OCI-LY7 (cell line): Measurements from ENCODE around the gene VPS13D. TPM values are rescaled to one million over a fixed set of nuclear protein-coding genes. Genes with fewer than 3 reads are reported as not detected.

Experiments used
- BruUV-seq: library from RNA; stranded (reverse); fragments of 400-500 nt; replicated peaks from 2 replicates; lab custom pipeline; 2021; lab: Mats Ljungman, UMichigan
- CTCF ChIA-PET: fragments of 300-600 bp; sonication (Branson Sonifier 250); formaldehyde crosslinking; loops from one replicate; lab custom pipeline; 2022; ENCODE audit warnings: antibody characterized with exemption; ENCODE audit not compliant: unreplicated experiment; lab: Charles Lee
- POLR2A ChIA-PET: fragments of 300-600 bp; sonication (Branson Sonifier 250); formaldehyde crosslinking; loops from one replicate; lab custom pipeline; 2022; ENCODE audit warnings: antibody characterized with exemption; lab: Charles Lee
- DNase-seq: peaks from one replicate; pipeline ENCODE4 v3.0.0-alpha.2; 2015; ENCODE audit warnings: low spot score
- H2AFZ ChIP-seq: fragments of 200-600 bp; sonication (generic), shearing (Covaris generic); 2 replicates; pipeline ENCODE4 v1.6.1; 2014; ENCODE audit warnings: mild to moderate bottlenecking, antibody characterized with exemption, low read length, moderate library complexity
- H3K27ac ChIP-seq: fragments of 200-600 bp; sonication (generic); 2 replicates; pipeline ENCODE4 v1.5.1; 2014; ENCODE audit warnings: mixed run types, low read depth, mild to moderate bottlenecking, moderate library complexity, low read length, inconsistent platforms; ENCODE audit not compliant: poor library complexity, severe bottlenecking
- H3K36me3 ChIP-seq: fragments of 200-600 bp; sonication (generic); 2 replicates; pipeline ENCODE4 v1.6.1; 2014; ENCODE audit warnings: mild to moderate bottlenecking, antibody characterized with exemption, low read length, moderate library complexity, mixed read lengths; ENCODE audit not compliant: insufficient read depth
- H3K4me1 ChIP-seq: fragments of 200-600 bp; sonication (generic); 2 replicates; pipeline ENCODE4 v1.5.1; 2014; ENCODE audit warnings: mild to moderate bottlenecking, low read length; ENCODE audit not compliant: insufficient read depth, poor library complexity, severe bottlenecking
- H3K4me2 ChIP-seq: fragments of 200-600 bp; sonication (generic); 2 replicates; pipeline ENCODE4 v1.6.1; 2014; ENCODE audit warnings: mild to moderate bottlenecking, low read length
- H3K4me3 ChIP-seq: fragments of 200-600 bp; sonication (generic); 2 replicates; pipeline ENCODE4 v1.5.1; 2014; ENCODE audit warnings: mild to moderate bottlenecking, low read depth, low read length; ENCODE audit not compliant: poor library complexity, severe bottlenecking
- H3K79me2 ChIP-seq: fragments of 200-600 bp; sonication (generic); 2 replicates; pipeline ENCODE4 v1.6.1; 2016; ENCODE audit warnings: low read depth, mild to moderate bottlenecking, low read length, moderate library complexity, mixed read lengths; ENCODE audit not compliant: insufficient read depth
- H3K9me2 ChIP-seq: fragments of 200-600 bp; sonication (generic); 2 replicates; pipeline ENCODE4 v1.6.1; 2016; ENCODE audit warnings: mild to moderate bottlenecking, low read length, mixed read lengths; ENCODE audit not compliant: insufficient read depth
- H3K9me3 ChIP-seq: fragments of 200-600 bp; sonication (generic); 2 replicates; pipeline ENCODE4 v1.6.1; 2014; ENCODE audit warnings: mild to moderate bottlenecking, mixed run types, low read length, mixed read lengths
- H4K20me1 ChIP-seq: fragments of 200-600 bp; sonication (generic); 2 replicates; pipeline ENCODE4 v1.6.1; 2014; ENCODE audit warnings: mild to moderate bottlenecking, antibody characterized with exemption, low read length, moderate library complexity, mixed read lengths; ENCODE audit not compliant: insufficient read depth
- CTCF ChIP-seq: fragments of 200-600 bp; sonication (generic); conservative IDR thresholded peaks from 2 replicates; pipeline ENCODE4 v1.5.1; 2014; ENCODE audit warnings: mild to moderate bottlenecking, antibody characterized with exemption, low read length, moderate library complexity, mixed read lengths
- EZH2phosphoT487 ChIP-seq: fragments of 200-600 bp; sonication (generic); IDR thresholded peaks from 2 replicates; pipeline ENCODE4 v1.6.1; 2018; ENCODE audit warnings: low read depth, borderline replicate concordance, mild to moderate bottlenecking, mixed run types, antibody characterized with exemption, low read length, moderate library complexity, mixed read lengths
- intact Hi-C: fragments of 100-400 bp; cut with micrococcal nuclease; formaldehyde crosslinking; loops from one replicate; pipeline ENCODE4 v1.10.0; 2022; ENCODE audit not compliant: unreplicated experiment
- total RNA-seq, 2 experiments: library from RNA; depleted of rRNA in 1 of 2; stranded (reverse); fragments of >200 nt in 1 of 2; shearing (Covaris generic) in 1 of 2; gene quantifications; 2 replicates each; pipeline ENCODE4 v1.2.3, GENCODE V29; 2014 to 2022

VPS13D gene
- total RNA-seq, 2 experiments from 2014 or later = 23.9 to 39.2 TPM

GRCh38 chr1:12414444-12415018, 184.7 kb downstream of the VPS13D start:
- no peaks in the 10 kb centered on the region for H3K79me2 ChIP-seq
- TF ChIP-seq EZH2phosphoT487 (no peak), CTCF (no peak)
- H2AFZ ChIP-seq = no peak overlapping the region
- DNase-seq = no peak
- H3K9me2 ChIP-seq = no peaks in the 10 kb centered on the region
- no peak overlapping the region for H3K4me2 ChIP-seq
- H3K4me1 ChIP-seq = no peaks in the 10 kb centered on the region
- H4K20me1 ChIP-seq = no peaks in the 10 kb centered on the region
- POLR2A ChIA-PET = no interaction called here
- no TSS peak for BruUV-seq
- peaks cover 30% of the 10 kb centered on the region for H3K36me3 ChIP-seq
- no peak overlapping the region for H3K4me3 ChIP-seq
- CTCF ChIA-PET = no interaction called here
- H3K9me3 ChIP-seq = no peaks in the 10 kb centered on the region
- intact Hi-C loops = no loop called here
- H3K27ac ChIP-seq = no peak overlapping the region

- no peak for DNase-seq
- no peak for TF ChIP-seq EZH2phosphoT487
- TF ChIP-seq CTCF = no peak
- Histone ChIP-seq H3K79me2 (no peaks in the 10 kb centered on the region), H4K20me1 (no peaks in the 10 kb centered on the region), H3K4me3 (no peak overlapping the region), H3K9me2 (no peaks in the 10 kb centered on the region), H3K4me1 (no peaks in the 10 kb centered on the region), H3K36me3 (peaks cover 28% of the 10 kb centered on the region), H3K27ac (no peak overlapping the region), H3K4me2 (no peak overlapping the region), H2AFZ (no peak overlapping the region), H3K9me3 (no peaks in the 10 kb centered on the region)
- intact Hi-C loops = no loop called here
- ChIA-PET POLR2A (no interaction called here), CTCF (no interaction called here)
- BruUV-seq = no TSS peak
Observed at GRCh38 chr1:12415038-12415466, 185.2 kb downstream of the VPS13D start.

GRCh38 chr1:12416101-12416500, 186.3 kb downstream of the VPS13D start:
- Histone ChIP-seq H3K9me2 (no peaks in the 10 kb centered on the region), H3K4me2 (no peak overlapping the region), H3K4me1 (no peaks in the 10 kb centered on the region), H3K4me3 (no peak overlapping the region), H3K79me2 (no peaks in the 10 kb centered on the region), H3K9me3 (no peaks in the 10 kb centered on the region), H3K27ac (no peak overlapping the region), H4K20me1 (no peaks in the 10 kb centered on the region), H3K36me3 (peaks cover 19% of the 10 kb centered on the region), H2AFZ (no peak overlapping the region)
- no peak for DNase-seq
- BruUV-seq = no TSS peak
- intact Hi-C loops = no loop called here
- TF ChIP-seq CTCF (no peak), EZH2phosphoT487 (no peak)
- ChIA-PET CTCF (interaction anchor here (0.6 kb wide), 1 partner anchor 1697 kb away, joined by 3 read pairs; no protein-coding TSS in a partner anchor), POLR2A (no interaction called here)
